Measurements from ENCODE around the gene PLEKHS1. TPM values are rescaled to one million over a fixed set of nuclear protein-coding genes. Genes with fewer than 3 reads are reported as not detected.
"Not testable (repeated sequence)": the region's sequence is repeated elsewhere in the genome, so short reads cannot be mapped to it uniquely, and the experiment has no call there.

PLEKHS1 gene
- polyA plus RNA-seq, 1 donor: 62.4 TPM

- WGBS (ENCODE audit: insufficient coverage, low lambda C conversion rate): no CpG with 5 or more reads among the region's 7 CpGs
- no peaks in the 10 kb centered on the region for H3K4me1 ChIP-seq (ENCODE audit: control insufficient read depth, insufficient read depth, low read length)
- DNase-seq: no peak
- no peaks in the 10 kb centered on the region for H3K36me3 ChIP-seq (ENCODE audit: control insufficient read depth, insufficient read depth, low read length)
- no peak overlapping the region for H3K27ac ChIP-seq (ENCODE audit: low read length)
- no peak overlapping the region for H3K4me3 ChIP-seq (ENCODE audit: low read length)
- no peaks in the 10 kb centered on the region for H3K27me3 ChIP-seq (ENCODE audit: control insufficient read depth, insufficient read depth, low read length)
- no peaks in the 10 kb centered on the region for H3K9me3 ChIP-seq (ENCODE audit: control insufficient read depth, low read depth, low read length)
Measured at GRCh38 chr10:113822174-113822573, 70.7 kb downstream of the PLEKHS1 start.

- Histone ChIP-seq H3K27ac (ENCODE audit: low read length) (no peak overlapping the region), H3K27me3 (ENCODE audit: control insufficient read depth, insufficient read depth, low read length) (no peaks in the 10 kb centered on the region), H3K9me3 (ENCODE audit: control insufficient read depth, low read depth, low read length) (no peaks in the 10 kb centered on the region), H3K4me1 (ENCODE audit: control insufficient read depth, insufficient read depth, low read length) (no peaks in the 10 kb centered on the region), H3K36me3 (ENCODE audit: control insufficient read depth, insufficient read depth, low read length) (no peaks in the 10 kb centered on the region), H3K4me3 (ENCODE audit: low read length) (no peak overlapping the region)
- no peak for DNase-seq
- 84% methylated on average over 3 of the region's 4 CpGs for WGBS (ENCODE audit: insufficient coverage, low lambda C conversion rate)
Measured at GRCh38 chr10:113823389-113823788, 71.9 kb downstream of the PLEKHS1 start.

- no peaks in the 10 kb centered on the region for H3K4me1 ChIP-seq (ENCODE audit: control insufficient read depth, insufficient read depth, low read length)
- no peak overlapping the region for H3K27ac ChIP-seq (ENCODE audit: low read length)
- DNase-seq: no peak
- H3K27me3 ChIP-seq (ENCODE audit: control insufficient read depth, insufficient read depth, low read length): no peaks in the 10 kb centered on the region
- no peaks in the 10 kb centered on the region for H3K9me3 ChIP-seq (ENCODE audit: control insufficient read depth, low read depth, low read length)
- H3K36me3 ChIP-seq (ENCODE audit: control insufficient read depth, insufficient read depth, low read length): no peaks in the 10 kb centered on the region
- H3K4me3 ChIP-seq (ENCODE audit: low read length): no peak overlapping the region
- WGBS (ENCODE audit: insufficient coverage, low lambda C conversion rate): 43% methylated on average over 1 of the region's 2 CpGs
Measured at GRCh38 chr10:113825791-113826190, 74.3 kb downstream of the PLEKHS1 start.

GRCh38 chr10:113828567-113828966, 77.1 kb downstream of the PLEKHS1 start:
- H3K27ac ChIP-seq (ENCODE audit: low read length); DNase-seq; H3K4me1 ChIP-seq (ENCODE audit: control insufficient read depth, insufficient read depth, low read length); H3K36me3 ChIP-seq (ENCODE audit: control insufficient read depth, insufficient read depth, low read length); H3K27me3 ChIP-seq (ENCODE audit: control insufficient read depth, insufficient read depth, low read length); H3K9me3 ChIP-seq (ENCODE audit: control insufficient read depth, low read depth, low read length); H3K4me3 ChIP-seq (ENCODE audit: low read length): not testable (repeated sequence)
- WGBS (ENCODE audit: insufficient coverage, low lambda C conversion rate): no CpG with 5 or more reads among the region's 10 CpGs

Other genes with a start within 250 kb of the PLEKHS1 start
- gene HABP2, start 198.6 kb upstream of the PLEKHS1 start, polyA plus RNA-seq: 27.7 TPM
- gene NRAP, start 87.6 kb upstream of the PLEKHS1 start, polyA plus RNA-seq: 0.06 TPM
- 31.3 TPM for gene CASP7, start 71.8 kb upstream of the PLEKHS1 start, polyA plus RNA-seq
- gene DCLRE1A, start 102.4 kb downstream of the PLEKHS1 start, polyA plus RNA-seq: 8.3 TPM
- gene NHLRC2, start 103.0 kb downstream of the PLEKHS1 start, polyA plus RNA-seq: 19.1 TPM

Data from large intestine (tissue), 3 donors.